Endothelial cell of umbilical vein (primary cell): ENCODE data around the gene ACSL4. TPM values are rescaled to one million over a fixed set of nuclear protein-coding genes. Genes with fewer than 3 reads are reported as not detected.

Source experiments
- BruUV-seq: library from RNA; stranded (reverse); fragments of 400-500 nt; replicated peaks from 2 replicates; lab custom pipeline; 2021; lab: Mats Ljungman, UMichigan
- CTCF ChIA-PET: fragments of 300-600, 350-600 bp; sonication (Branson Sonifier 250); formaldehyde crosslinking; loops from one replicate; lab custom pipeline; 2021; ENCODE audit warnings: antibody characterized with exemption, inconsistent platforms; lab: Charles Lee
- POLR2A ChIA-PET: fragments of 300-600, 350-600 bp; sonication (Branson Sonifier 250); formaldehyde crosslinking; loops from one replicate; lab custom pipeline; 2021; ENCODE audit warnings: antibody characterized with exemption, inconsistent platforms; lab: Charles Lee
- DNase-seq: peaks from one replicate; pipeline ENCODE4 v3.0.0-alpha.2; 2011; ENCODE audit warnings: low read depth, low spot score
- FAIRE-seq: peaks from 2 replicates; lab custom pipeline; 2011; peaks lifted over from hg19 to GRCh38; lab: Jason Lieb, UNC
- H2AFZ ChIP-seq: 2 replicates; pipeline ENCODE4 v1.6.0; 2012; ENCODE audit warnings: low read depth, low read length, control low read depth, inconsistent platforms
- H3K27ac ChIP-seq: 2 replicates; pipeline ENCODE4 v1.5.1; 2011; ENCODE audit warnings: low read depth, mild to moderate bottlenecking, control low read depth, low read length, moderate library complexity; ENCODE audit not compliant: insufficient read depth
- H3K27me3 ChIP-seq, 2 experiments: 2 replicates each; pipeline versions ENCODE4 v1.6.0 to v1.6.1; 2011; ENCODE audit warnings: low read length in 2 of 2, mixed read lengths in 1 of 2; ENCODE audit not compliant: control insufficient read depth in 2 of 2, insufficient read depth in 2 of 2
- H3K36me3 ChIP-seq, 2 experiments: 2 replicates in 1 of 2; 3 replicates in 1 of 2; pipeline ENCODE4 v1.5.1; 2011; ENCODE audit warnings: low read length in 2 of 2, mild to moderate bottlenecking in 1 of 2, moderate library complexity in 1 of 2; ENCODE audit not compliant: control insufficient read depth in 2 of 2, insufficient read depth in 2 of 2; ENCODE audit errors: extremely low read depth in 1 of 2
- H3K4me1 ChIP-seq: 3 replicates; pipeline ENCODE4 v1.5.1; 2011; ENCODE audit warnings: mild to moderate bottlenecking, low read length; ENCODE audit not compliant: control insufficient read depth, insufficient read depth; ENCODE audit errors: extremely low read depth
- H3K4me2 ChIP-seq: 2 replicates; pipeline ENCODE4 v1.6.1; 2011; ENCODE audit warnings: low read length, control low read depth, mixed read lengths; ENCODE audit not compliant: insufficient read depth
- H3K4me3 ChIP-seq, 3 experiments: fragments of 200-600 bp in 1 of 3; sonication (generic), shearing (Covaris generic) in 1 of 3; replicated peaks in 1 of 3; 2 replicates each; pipeline ENCODE4 v1.5.1; 2011 to 2016; ENCODE audit warnings: control low read depth in 3 of 3, low read length in 3 of 3, mild to moderate bottlenecking in 2 of 3, inconsistent platforms in 1 of 3, low read depth in 1 of 3, moderate library complexity in 1 of 3; ENCODE audit not compliant: insufficient read depth in 1 of 3
- H3K79me2 ChIP-seq: 2 replicates; pipeline ENCODE4 v1.6.0; 2012; ENCODE audit warnings: low read length, inconsistent platforms; ENCODE audit not compliant: control insufficient read depth, insufficient read depth
- H3K9ac ChIP-seq: replicated peaks from 2 replicates; pipeline ENCODE3; 2011; ENCODE audit warnings: low read length, control low read depth; ENCODE audit not compliant: insufficient read depth; ENCODE audit errors: extremely low read depth
- H3K9me1 ChIP-seq: replicated peaks from 3 replicates; pipeline ENCODE4 v1.6.0; 2011; ENCODE audit warnings: mild to moderate bottlenecking, low read length; ENCODE audit not compliant: control insufficient read depth, insufficient read depth; ENCODE audit errors: extremely low read depth
- H3K9me3 ChIP-seq: replicated peaks from 2 replicates; pipeline ENCODE4 v1.5.1; 2012; ENCODE audit warnings: low read length, inconsistent platforms; ENCODE audit not compliant: control insufficient read depth, insufficient read depth
- H4K20me1 ChIP-seq: replicated peaks from 2 replicates; pipeline ENCODE3; 2011; ENCODE audit warnings: mild to moderate bottlenecking, low read length; ENCODE audit not compliant: control insufficient read depth, insufficient read depth; ENCODE audit errors: extremely low read depth
- CTCF ChIP-seq, 2 donors: IDR thresholded peaks; 1 replicate in 1 of 2; 2 replicates in 1 of 2; pipeline ENCODE4 v1.5.1; 2011; ENCODE audit warnings: low read length in 2 of 2, mild to moderate bottlenecking in 2 of 2, moderate library complexity in 2 of 2, control low read depth in 1 of 2, inconsistent platforms in 1 of 2, low read depth in 1 of 2; ENCODE audit not compliant: insufficient read depth in 1 of 2; ENCODE audit errors: extremely low read depth in 1 of 2
- EZH2 ChIP-seq: IDR thresholded peaks from 2 replicates; pipeline ENCODE4 v1.6.1; 2012; ENCODE audit warnings: borderline replicate concordance, low read depth, mild to moderate bottlenecking, moderate library complexity, low read length, inconsistent platforms; ENCODE audit not compliant: severe bottlenecking
- FOS ChIP-seq: IDR thresholded peaks from 2 replicates; pipeline ENCODE4 v1.6.1; 2011; ENCODE audit warnings: mild to moderate bottlenecking, low read length, moderate library complexity, borderline replicate concordance; ENCODE audit not compliant: insufficient read depth
- GATA2 ChIP-seq: IDR thresholded peaks from 2 replicates; pipeline ENCODE4 v1.7.0; 2011; ENCODE audit warnings: low read depth, mild to moderate bottlenecking, moderate library complexity, mixed read lengths, low read length; ENCODE audit not compliant: insufficient read length, insufficient read depth
- JUN ChIP-seq: IDR thresholded peaks from 2 replicates; pipeline ENCODE4 v1.6.1; 2011; ENCODE audit warnings: borderline replicate concordance, low read depth; ENCODE audit not compliant: insufficient read length, insufficient read depth
- MAX ChIP-seq: IDR thresholded peaks from 2 replicates; pipeline ENCODE4 v1.6.1; 2011; ENCODE audit not compliant: insufficient read depth, insufficient read length
- MYC ChIP-seq: IDR thresholded peaks from one replicate; pipeline ENCODE4 v1.6.1; 2011; ENCODE audit warnings: mild to moderate bottlenecking, low read depth, low read length
- POLR2A ChIP-seq: IDR thresholded peaks from 2 replicates; pipeline ENCODE4 v1.6.1; 2012; ENCODE audit warnings: low read depth, mild to moderate bottlenecking, control low read depth, low read length
- POLR2AphosphoS5 ChIP-seq: IDR thresholded peaks from 2 replicates; pipeline ENCODE4 v1.6.1; 2012; ENCODE audit warnings: low read depth, mild to moderate bottlenecking, control low read depth, low read length, moderate library complexity; ENCODE audit not compliant: insufficient read depth
- dilution Hi-C: fragments of 300-500 bp; cut with MboI; formaldehyde crosslinking; loops from one replicate; pipeline ENCODE4 v1.15.0; 2019; ENCODE audit warnings: low sequenced_read_pairs; ENCODE audit not compliant: extremely low pct_ligation_motif_present
- intact Hi-C: fragments of 100-400 bp; cut with micrococcal nuclease; formaldehyde crosslinking; loops from one replicate; pipeline ENCODE4 v1.10.0; 2022
- polyA plus RNA-seq, 4 experiments: library from polyadenylated mRNA; depleted of rRNA in 3 of 4; stranded (reverse) in 3 of 4; unstranded in 1 of 4; fragments of >200 nt; gene quantifications; 2 replicates each; pipeline versions ENCODE4 v1.2.1 to v1.2.3, GENCODE V29; 2011 to 2012; ENCODE audit warnings: missing spikeins in 1 of 4
- total RNA-seq: library from RNA; stranded (reverse); gene quantifications from 2 replicates; pipeline ENCODE4 v1.2.3, GENCODE V29; 2021

ACSL4 gene
- total and polyA plus RNA-seq, 2 donors (not counting 3 experiments of a cell fraction or from before 2014, with no cell fraction given): 20.7 to 85.5 TPM

GRCh38 chrX:109770780-109771179, 37.7 kb upstream of the ACSL4 start:
- no peak overlapping the region for H2AFZ ChIP-seq
- no peak for FAIRE-seq
- ChIA-PET POLR2A (no interaction called here), CTCF (no interaction called here)
- no peaks in the 10 kb centered on the region for H3K27me3 ChIP-seq
- H3K4me2 ChIP-seq: no peak overlapping the region
- H3K27ac ChIP-seq: no peak overlapping the region
- no peaks in the 10 kb centered on the region for H3K9me1 ChIP-seq
- TF ChIP-seq EZH2: no peak
- no peak for TF ChIP-seq GATA2
- no peak for TF ChIP-seq FOS
- TF ChIP-seq MAX: no peak
- TF ChIP-seq JUN: no peak
- no peak for TF ChIP-seq CTCF (IDR thresholded peaks at IDR 0.05; ENCODE audit: extremely low read depth in 1 of 2, insufficient read depth in 1 of 2, low read depth in 1 of 2, low read length in 2 of 2)
- no peak for TF ChIP-seq POLR2AphosphoS5
- no peak for TF ChIP-seq POLR2A
- no peak for TF ChIP-seq MYC
- no peaks in the 10 kb centered on the region for H3K36me3 ChIP-seq
- BruUV-seq: no TSS peak
- no peaks in the 10 kb centered on the region for H4K20me1 ChIP-seq
- H3K79me2 ChIP-seq: no peaks in the 10 kb centered on the region
- H3K4me1 ChIP-seq: no peaks in the 10 kb centered on the region
- no peak for DNase-seq
- no peaks in the 10 kb centered on the region for H3K9me3 ChIP-seq
- intact Hi-C loops: no loop called here
- no peak overlapping the region for H3K4me3 ChIP-seq
- dilution Hi-C loops: no loop called here
- H3K9ac ChIP-seq: no peak overlapping the region
